ENCODE data around the gene SNX3.

Gene SNX3

GRCh38 chr6:108198761-108199498 lies 61.9 kb downstream of the SNX3 start:
- DNase-seq (ENCODE audit: insufficient read length, low spot score) (no peak), FAIRE-seq (no peak)
- no peak for TF ChIP-seq SPI1 (IDR thresholded peaks at IDR 0.05; ENCODE audit: low read depth, low read length)
- no peak for TF ChIP-seq POU2F2 (IDR thresholded peaks at IDR 0.05; ENCODE audit: low read depth, low read length)
- TF ChIP-seq TAF1 (IDR thresholded peaks at IDR 0.05; ENCODE audit: low read depth, low read length): no peak
- no peak for TF ChIP-seq POLR2A (IDR thresholded peaks at IDR 0.05; ENCODE audit: low read depth, low read length)
- no peak for TF ChIP-seq PAX5 (IDR thresholded peaks at IDR 0.05; ENCODE audit: insufficient read depth, low read length, severe bottlenecking)
- no peak for TF ChIP-seq POLR2AphosphoS5 (IDR thresholded peaks at IDR 0.05; ENCODE audit: low read depth, low read length)

GRCh38 chr6:108195209-108195608 lies 65.6 kb downstream of the SNX3 start:
- no peak for TF ChIP-seq POLR2A (IDR thresholded peaks at IDR 0.05; ENCODE audit: low read depth, low read length)
- no peak for TF ChIP-seq POLR2AphosphoS5 (IDR thresholded peaks at IDR 0.05; ENCODE audit: low read depth, low read length)
- DNase-seq (ENCODE audit: insufficient read length, low spot score): no peak
- no peak for FAIRE-seq

GRCh38 chr6:108194503-108194902 lies 66.3 kb downstream of the SNX3 start:
- FAIRE-seq: no peak
- DNase-seq (ENCODE audit: insufficient read length, low spot score): no peak
- no peak for TF ChIP-seq SPI1 (IDR thresholded peaks at IDR 0.05; ENCODE audit: low read depth, low read length)

GRCh38 chr6:108193835-108194234 lies 67.0 kb downstream of the SNX3 start:
- DNase-seq (ENCODE audit: insufficient read length, low spot score) (no peak), FAIRE-seq (no peak)
- no peak for TF ChIP-seq POLR2A (IDR thresholded peaks at IDR 0.05; ENCODE audit: low read depth, low read length)
- TF ChIP-seq PAX5 (IDR thresholded peaks at IDR 0.05; ENCODE audit: insufficient read depth, low read length, severe bottlenecking): no peak
- no peak for TF ChIP-seq POLR2AphosphoS5 (IDR thresholded peaks at IDR 0.05; ENCODE audit: low read depth, low read length)
- TF ChIP-seq TAF1 (IDR thresholded peaks at IDR 0.05; ENCODE audit: low read depth, low read length): no peak
- no peak for TF ChIP-seq POU2F2 (IDR thresholded peaks at IDR 0.05; ENCODE audit: low read depth, low read length)
- no peak for TF ChIP-seq SPI1 (IDR thresholded peaks at IDR 0.05; ENCODE audit: low read depth, low read length)

GRCh38 chr6:108193131-108193530 lies 67.7 kb downstream of the SNX3 start:
- DNase-seq (ENCODE audit: insufficient read length, low spot score) (no peak), FAIRE-seq (no peak)
- TF ChIP-seq POU2F2 (IDR thresholded peaks at IDR 0.05; ENCODE audit: low read depth, low read length): no peak
- TF ChIP-seq PAX5 (IDR thresholded peaks at IDR 0.05; ENCODE audit: insufficient read depth, low read length, severe bottlenecking): no peak
- TF ChIP-seq TAF1 (IDR thresholded peaks at IDR 0.05; ENCODE audit: low read depth, low read length): no peak
- TF ChIP-seq SPI1 (IDR thresholded peaks at IDR 0.05; ENCODE audit: low read depth, low read length): no peak
- TF ChIP-seq POLR2A (IDR thresholded peaks at IDR 0.05; ENCODE audit: low read depth, low read length): no peak
- no peak for TF ChIP-seq POLR2AphosphoS5 (IDR thresholded peaks at IDR 0.05; ENCODE audit: low read depth, low read length)

- FAIRE-seq: no peak
- TF ChIP-seq POU2F2 (IDR thresholded peaks at IDR 0.05; ENCODE audit: low read depth, low read length): no peak
- no peak for TF ChIP-seq POLR2AphosphoS5 (IDR thresholded peaks at IDR 0.05; ENCODE audit: low read depth, low read length)
- TF ChIP-seq PAX5 (IDR thresholded peaks at IDR 0.05; ENCODE audit: insufficient read depth, low read length, severe bottlenecking): no peak
- DNase-seq (ENCODE audit: insufficient read length, low spot score): no peak
Measured at GRCh38 chr6:108187519-108187918, 73.3 kb downstream of the SNX3 start.

- no peak for FAIRE-seq
Measured at GRCh38 chr6:108186226-108186625, 74.6 kb downstream of the SNX3 start.

GRCh38 chr6:108180776-108181175 lies 80.1 kb downstream of the SNX3 start:
- TF ChIP-seq PAX5 (IDR thresholded peaks at IDR 0.05; ENCODE audit: insufficient read depth, low read length, severe bottlenecking) (no peak), SPI1 (IDR thresholded peaks at IDR 0.05; ENCODE audit: low read depth, low read length) (no peak), TAF1 (IDR thresholded peaks at IDR 0.05; ENCODE audit: low read depth, low read length) (no peak), POU2F2 (IDR thresholded peaks at IDR 0.05; ENCODE audit: low read depth, low read length) (no peak), POLR2A (IDR thresholded peaks at IDR 0.05; ENCODE audit: low read depth, low read length) (no peak), POLR2AphosphoS5 (IDR thresholded peaks at IDR 0.05; ENCODE audit: low read depth, low read length) (no peak)
- FAIRE-seq (no peak), DNase-seq (ENCODE audit: insufficient read length, low spot score) (no peak)

More at GRCh38 chr6:108186226-108186625, 74.6 kb downstream of the SNX3 start:
- DNase-seq (ENCODE audit: insufficient read length, low spot score): no peak
- TF ChIP-seq PAX5 (IDR thresholded peaks at IDR 0.05; ENCODE audit: insufficient read depth, low read length, severe bottlenecking) (no peak), TAF1 (IDR thresholded peaks at IDR 0.05; ENCODE audit: low read depth, low read length) (no peak), POLR2AphosphoS5 (IDR thresholded peaks at IDR 0.05; ENCODE audit: low read depth, low read length) (no peak), POU2F2 (IDR thresholded peaks at IDR 0.05; ENCODE audit: low read depth, low read length) (no peak), POLR2A (IDR thresholded peaks at IDR 0.05; ENCODE audit: low read depth, low read length) (no peak), SPI1 (IDR thresholded peaks at IDR 0.05; ENCODE audit: low read depth, low read length) (no peak)

- FAIRE-seq (no peak), DNase-seq (ENCODE audit: insufficient read length, low spot score) (no peak)
- TF ChIP-seq POLR2AphosphoS5 (IDR thresholded peaks at IDR 0.05; ENCODE audit: low read depth, low read length) (no peak), SPI1 (IDR thresholded peaks at IDR 0.05; ENCODE audit: low read depth, low read length) (no peak), TAF1 (IDR thresholded peaks at IDR 0.05; ENCODE audit: low read depth, low read length) (no peak), POLR2A (IDR thresholded peaks at IDR 0.05; ENCODE audit: low read depth, low read length) (no peak), PAX5 (IDR thresholded peaks at IDR 0.05; ENCODE audit: insufficient read depth, low read length, severe bottlenecking) (no peak), POU2F2 (IDR thresholded peaks at IDR 0.05; ENCODE audit: low read depth, low read length) (no peak)
Measured at GRCh38 chr6:108180266-108180665, 80.6 kb downstream of the SNX3 start.

GRCh38 chr6:108179741-108180140 lies 81.1 kb downstream of the SNX3 start:
- DNase-seq (ENCODE audit: insufficient read length, low spot score) (no peak), FAIRE-seq (no peak)
- TF ChIP-seq TAF1 (IDR thresholded peaks at IDR 0.05; ENCODE audit: low read depth, low read length) (no peak), PAX5 (IDR thresholded peaks at IDR 0.05; ENCODE audit: insufficient read depth, low read length, severe bottlenecking) (no peak), SPI1 (IDR thresholded peaks at IDR 0.05; ENCODE audit: low read depth, low read length) (no peak), POLR2AphosphoS5 (IDR thresholded peaks at IDR 0.05; ENCODE audit: low read depth, low read length) (no peak), POU2F2 (IDR thresholded peaks at IDR 0.05; ENCODE audit: low read depth, low read length) (no peak), POLR2A (IDR thresholded peaks at IDR 0.05; ENCODE audit: low read depth, low read length) (no peak)

Measured in GM12891 (cell line).